NCI-H2081 (cell line): ENCODE measurements around the gene PRDM1.

Experiments
- DNase-seq, 2 experiments: peaks; one replicate each; lab custom pipeline; 2025; lab: John Stamatoyannopoulos, UW

The PRDM1 gene

GRCh38 chr6:106116125-106116832 is 30.1 kb downstream of the PRDM1 start:
- DNase-seq: no peak

- no peak for DNase-seq
Observed at GRCh38 chr6:106117579-106117978, 31.4 kb downstream of the PRDM1 start.

- DNase-seq: no peak
Observed at GRCh38 chr6:106118835-106119431, 32.8 kb downstream of the PRDM1 start.

DNA sequence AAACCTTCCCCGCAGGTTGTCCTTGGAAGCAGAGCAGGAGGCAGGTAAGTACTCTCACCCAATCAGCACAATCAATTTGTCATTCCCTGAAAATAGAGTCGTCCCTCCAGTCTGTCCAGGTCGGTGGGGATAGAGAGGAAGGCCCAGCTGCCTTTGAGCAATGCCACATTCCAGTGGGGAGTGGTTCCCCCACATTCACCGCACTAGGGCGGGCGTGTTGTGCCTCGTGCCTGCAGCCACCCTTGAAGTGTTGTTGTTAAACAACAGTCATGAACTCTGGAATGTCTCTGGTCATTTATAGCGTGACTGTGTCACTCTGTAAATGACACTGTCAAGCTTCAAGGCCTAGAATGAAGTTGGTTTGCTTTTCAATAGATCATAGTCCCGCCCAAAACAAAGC is 33.4 kb downstream of the PRDM1 start:
- no peak for DNase-seq

- no peak for DNase-seq
Observed at GRCh38 chr6:106120006-106120405, 33.9 kb downstream of the PRDM1 start.

- DNase-seq: no peak
Observed at GRCh38 chr6:106120406-106120805, 34.3 kb downstream of the PRDM1 start.

- DNase-seq: no peak
Observed at GRCh38 chr6:106122306-106122918, 36.3 kb downstream of the PRDM1 start.

GRCh38 chr6:106122938-106123656 is 37.0 kb downstream of the PRDM1 start:
- DNase-seq: no peak

DNA sequence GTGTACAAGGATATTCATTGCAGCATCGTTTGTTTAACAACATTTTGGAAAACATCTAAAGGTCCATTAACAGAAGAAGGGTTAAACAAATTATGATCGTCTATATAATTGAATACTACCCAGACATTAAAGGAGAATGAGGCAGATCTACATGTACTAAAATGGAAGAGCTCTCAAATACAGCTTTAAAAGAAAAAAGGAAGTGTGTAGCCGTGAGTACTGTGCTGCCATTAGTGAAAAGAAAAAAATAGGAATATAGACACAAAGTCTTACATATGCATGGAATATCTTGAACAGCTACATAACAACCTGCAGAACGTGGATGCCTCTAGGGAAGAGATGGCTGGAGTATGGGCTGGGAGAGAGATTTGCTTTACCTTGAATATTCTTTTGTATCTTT is 37.9 kb downstream of the PRDM1 start:
- DNase-seq: no peak

DNA sequence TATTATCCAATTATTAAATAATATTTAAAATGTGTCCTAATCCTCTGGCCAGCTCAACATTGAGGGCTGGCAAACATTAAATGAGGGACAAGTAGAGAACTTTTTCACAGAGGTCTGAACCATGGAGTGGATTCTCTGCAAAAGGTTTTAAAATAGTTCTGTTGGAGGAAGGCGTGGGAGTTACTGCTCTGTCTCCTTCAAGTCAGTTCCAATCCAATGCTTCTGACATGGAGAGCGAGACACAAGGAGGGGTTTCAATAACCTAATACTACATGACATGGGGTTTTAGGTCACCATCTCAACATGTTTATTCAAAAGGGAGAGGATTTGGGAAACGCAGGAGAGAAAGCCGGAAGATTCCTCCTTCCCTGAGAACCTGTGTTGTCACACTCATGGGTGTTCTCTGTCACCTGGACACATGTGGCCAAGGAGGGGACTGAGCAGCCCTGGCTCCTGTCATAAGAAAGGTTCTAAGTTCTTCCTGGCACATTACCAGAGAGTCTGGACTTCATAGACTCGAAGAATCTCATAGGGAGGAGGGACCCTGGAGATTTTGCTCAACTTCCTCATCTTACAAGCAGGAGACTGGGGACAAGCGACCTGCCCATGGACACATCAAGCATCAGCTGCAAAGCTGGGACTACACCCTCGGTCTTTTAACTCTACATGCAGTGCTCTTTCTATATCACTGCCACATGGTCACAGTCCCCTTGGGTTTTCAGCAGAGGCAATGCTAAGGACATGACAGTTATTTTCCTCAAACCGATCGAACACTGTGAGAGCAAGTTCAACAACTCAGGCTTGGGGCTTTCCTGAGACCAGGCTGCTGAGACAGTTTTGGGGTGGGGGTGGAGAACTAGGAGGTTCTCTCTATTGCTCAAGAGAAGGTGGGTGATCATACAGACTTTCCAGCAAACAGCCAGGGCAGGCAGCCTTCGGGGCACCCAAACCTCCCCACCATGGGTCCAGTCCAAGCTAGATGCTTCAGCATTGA is 38.6 kb downstream of the PRDM1 start:
- no peak for DNase-seq

- no peak for DNase-seq
Observed at GRCh38 chr6:106125925-106126435, 39.8 kb downstream of the PRDM1 start.

DNA sequence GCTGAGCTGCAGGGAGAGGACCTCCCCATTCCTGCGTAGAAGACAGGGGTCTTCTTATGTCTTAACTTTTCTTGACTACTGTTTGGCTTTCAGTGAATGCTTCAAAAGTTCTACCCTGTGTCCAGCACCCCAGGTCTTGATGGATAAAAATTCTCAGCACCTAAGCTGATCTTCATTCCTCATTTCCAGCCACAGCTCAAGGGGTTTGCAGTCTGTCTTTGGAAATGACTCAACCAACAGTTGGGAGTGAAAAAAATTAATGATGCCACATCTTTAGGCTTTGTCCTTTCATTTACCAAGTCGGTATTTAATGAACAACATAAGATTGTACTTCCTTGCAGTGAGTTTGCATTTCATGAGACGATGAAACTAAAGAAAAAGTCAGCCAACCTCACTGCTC is 40.3 kb downstream of the PRDM1 start:
- no peak for DNase-seq

DNA sequence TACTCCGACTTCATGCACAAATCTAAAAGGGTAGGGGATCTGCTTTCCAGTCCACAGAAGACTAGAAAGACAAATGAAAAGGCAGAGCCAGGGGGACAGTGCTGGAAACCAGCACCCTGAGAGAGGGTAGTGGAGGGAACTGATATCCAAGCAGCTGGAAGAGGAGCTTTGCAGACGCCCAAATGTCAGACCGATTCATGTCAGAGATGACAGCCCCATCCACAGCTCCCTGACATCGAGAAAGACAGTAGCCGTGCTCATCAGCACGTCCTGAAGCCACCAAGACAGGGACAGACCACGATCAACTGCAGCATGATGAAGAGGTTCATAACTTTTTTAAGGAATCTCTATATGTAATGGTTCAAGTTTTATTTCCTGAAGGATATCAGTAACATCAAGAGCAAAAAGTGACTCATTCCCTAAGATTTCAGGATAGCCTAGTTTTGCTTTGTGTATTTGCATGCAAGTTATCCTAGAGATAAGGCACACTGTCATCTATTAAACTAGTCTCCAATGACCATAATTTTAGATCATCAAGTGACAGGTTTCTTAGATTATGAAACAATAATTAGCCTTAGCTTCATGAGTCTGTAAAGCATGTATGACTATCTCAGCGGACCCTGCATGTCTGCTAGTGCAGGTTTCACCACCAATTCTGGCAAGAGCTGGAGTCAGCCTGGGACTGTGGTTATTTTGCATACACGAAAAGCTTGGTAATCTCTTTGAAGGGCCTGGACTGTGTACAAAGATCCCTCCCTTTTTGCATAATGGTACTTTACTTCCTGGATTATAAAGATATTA is 43.0 kb downstream of the PRDM1 start:
- DNase-seq: no peak

DNA sequence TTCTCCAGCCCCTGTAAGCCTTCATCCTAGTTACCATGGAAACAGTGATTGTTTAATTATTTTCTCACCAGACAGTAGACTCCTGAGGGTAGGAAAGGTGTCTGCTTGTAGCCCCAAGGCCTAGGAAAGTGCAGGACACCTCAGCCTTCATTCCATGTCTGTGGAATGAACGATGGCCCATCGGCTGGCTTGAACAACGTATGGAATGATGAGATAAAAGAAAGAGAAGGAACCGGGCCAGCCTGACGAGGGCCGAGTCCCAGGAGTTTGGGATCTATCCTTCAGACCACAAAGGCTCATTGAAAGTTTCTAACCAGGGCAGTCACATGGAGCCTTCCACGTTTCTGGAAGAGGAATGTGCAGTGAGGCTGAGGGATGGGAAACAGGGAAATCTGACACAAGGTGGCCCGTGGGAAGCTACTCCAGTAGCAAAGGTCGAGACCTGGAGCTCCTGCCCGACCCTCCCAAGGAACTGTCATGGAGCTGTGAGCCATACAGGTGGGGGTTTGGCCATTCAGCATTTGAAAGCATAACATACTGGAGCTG is 46.1 kb downstream of the PRDM1 start:
- DNase-seq: no peak

DNA sequence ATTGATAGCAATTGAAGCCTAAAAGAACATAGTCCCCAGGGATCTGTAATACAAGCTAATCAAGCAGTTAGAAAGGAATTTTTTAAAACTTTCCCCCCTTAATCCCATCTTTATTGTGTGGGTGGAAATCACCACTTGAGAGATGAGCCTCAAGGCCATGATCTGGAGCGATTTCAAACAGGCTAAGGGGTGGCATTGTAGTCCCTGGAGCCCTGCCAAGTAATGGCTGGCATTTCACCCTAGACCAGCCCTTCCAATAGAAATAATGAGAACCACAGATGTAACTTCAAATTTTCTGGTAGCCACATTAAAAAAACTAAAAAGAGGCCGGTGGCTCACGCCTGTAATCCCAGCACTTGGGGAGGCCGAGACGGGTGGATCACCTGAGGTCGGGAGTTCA is 46.9 kb downstream of the PRDM1 start:
- no peak for DNase-seq

GRCh38 chr6:106134087-106134770 is 48.1 kb downstream of the PRDM1 start:
- no peak for DNase-seq

GRCh38 chr6:106134906-106135634 is 48.9 kb downstream of the PRDM1 start:
- DNase-seq: no peak

- DNase-seq: no peak
Observed at GRCh38 chr6:106135911-106136571, 49.9 kb downstream of the PRDM1 start.
